ENCODE results near the gene TBC1D20. TPM values are rescaled to one million over a fixed set of nuclear protein-coding genes. Genes with fewer than 3 reads are reported as not detected.
"Not testable (repeated sequence)": the region's sequence is repeated elsewhere in the genome, so short reads cannot be mapped to it uniquely, and the experiment has no call there.

TBC1D20 gene
- total RNA-seq: 10 to 100 TPM; 28.3 to 29.4 TPM

DNA sequence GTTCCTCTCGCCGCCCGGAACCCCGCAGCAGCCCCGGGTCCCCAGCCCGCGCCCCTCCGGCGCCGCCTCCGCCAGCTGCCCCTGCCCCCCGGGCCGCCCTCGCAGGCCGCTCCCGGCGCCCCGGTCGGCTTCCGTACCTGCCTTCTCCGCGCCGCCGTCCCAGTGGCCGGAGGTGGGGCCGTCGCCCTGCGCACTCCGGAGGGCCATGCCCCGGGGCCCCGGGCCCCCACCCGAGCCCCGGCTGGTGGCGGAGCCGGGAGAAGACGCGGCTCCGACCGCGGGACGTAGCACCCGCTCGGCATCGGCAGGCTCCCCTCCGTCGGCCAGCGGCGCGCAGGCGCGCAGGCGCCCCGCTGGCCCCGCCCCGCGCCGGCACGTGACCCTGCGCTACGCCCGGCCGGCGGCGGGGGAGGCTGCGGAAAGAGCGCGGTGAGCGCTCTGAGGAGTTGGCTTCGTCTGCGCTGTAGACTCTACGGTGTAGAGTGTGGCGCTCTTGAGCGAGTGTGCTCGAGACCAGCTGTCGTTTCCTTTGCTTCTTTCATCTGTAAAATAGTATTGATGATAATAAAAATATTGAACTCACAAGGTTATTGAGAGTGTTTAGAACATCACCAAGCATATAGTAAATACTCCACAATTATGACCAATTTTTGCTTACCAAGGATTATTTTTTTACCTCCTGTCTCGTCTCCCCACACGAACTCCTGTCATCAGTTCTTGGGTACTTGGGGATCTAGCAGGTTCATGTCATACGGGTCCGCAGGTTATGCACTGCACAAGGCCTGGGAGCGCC, at the start of gene TBC1D20:
TBC1D20 (minus strand) TSS at position 335 of the 793 bp plus-strand sequence; CDS start at position 207, 128 bp downstream.
- Mint-ChIP-seq H3K36me3 (peaks cover 13% of the 10 kb centered on the region), H3K4me1 (peaks cover 33% of the 10 kb centered on the region), H3K9me3 (ENCODE audit: low read depth) (peaks cover 5% of the 10 kb centered on the region), H3K4me3 (peak within 1 kb of the TSS; percentile 97), H3K27me3 (peaks cover 8% of the 10 kb centered on the region), H3K27ac (peak within 1 kb of the TSS; percentile 92)
- CTCF ChIA-PET: interaction anchor here (0.9 to 2.9 kb wide), 5 partner anchors 14 to 183 kb away, joined by 3 to 8 read pairs (median 4); no protein-coding TSS in a partner anchor
- ATAC-seq: peak; percentile 97
- peak; percentile 89 for DNase-seq

DNA sequence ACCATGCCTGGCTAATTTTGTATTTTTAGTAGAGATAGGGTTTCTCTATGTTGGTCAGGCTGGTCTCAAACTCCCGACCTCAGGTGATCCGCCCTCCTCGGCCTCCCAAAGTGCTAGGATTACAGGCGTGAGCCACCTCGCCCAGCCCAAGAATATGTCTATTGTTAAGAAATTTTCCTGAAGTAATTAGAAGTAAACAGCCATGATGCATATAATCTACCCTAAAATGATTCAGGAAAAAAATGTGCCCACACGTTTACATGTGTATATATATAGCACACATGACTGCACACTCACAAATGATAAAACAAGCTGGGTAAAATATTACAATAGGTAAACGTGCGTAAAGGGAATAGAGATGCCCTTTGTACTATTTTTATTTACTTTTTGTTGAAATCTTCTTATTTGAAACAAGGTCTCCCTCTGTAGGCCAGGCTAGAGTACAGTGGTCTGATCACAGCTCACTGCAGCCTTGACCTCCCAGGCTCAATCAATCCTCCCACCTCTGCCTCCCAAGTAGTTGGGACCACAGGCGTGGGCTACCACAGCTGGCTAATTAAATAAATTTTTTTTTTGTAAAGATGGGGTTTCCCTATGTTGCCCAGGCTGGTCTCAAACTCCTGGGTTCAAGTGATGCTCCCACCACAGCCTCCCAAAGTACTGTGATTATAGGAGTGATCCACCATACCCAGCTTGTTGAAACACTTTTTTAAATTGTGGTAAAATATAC, 48.2 kb upstream of the TBC1D20 start:
- not testable (repeated sequence) for DNase-seq; H3K27me3 Mint-ChIP-seq; H3K4me3 Mint-ChIP-seq; ATAC-seq; H3K9me3 Mint-ChIP-seq (ENCODE audit: low read depth); H3K27ac Mint-ChIP-seq
- CTCF ChIA-PET: interaction anchor here (0.8 kb wide), 1 partner anchor 155 kb away, joined by 3 read pairs; no protein-coding TSS in a partner anchor
- Mint-ChIP-seq H3K4me1 (peaks cover 19% of the 10 kb centered on the region), H3K36me3 (peaks cover 32% of the 10 kb centered on the region)

DNA sequence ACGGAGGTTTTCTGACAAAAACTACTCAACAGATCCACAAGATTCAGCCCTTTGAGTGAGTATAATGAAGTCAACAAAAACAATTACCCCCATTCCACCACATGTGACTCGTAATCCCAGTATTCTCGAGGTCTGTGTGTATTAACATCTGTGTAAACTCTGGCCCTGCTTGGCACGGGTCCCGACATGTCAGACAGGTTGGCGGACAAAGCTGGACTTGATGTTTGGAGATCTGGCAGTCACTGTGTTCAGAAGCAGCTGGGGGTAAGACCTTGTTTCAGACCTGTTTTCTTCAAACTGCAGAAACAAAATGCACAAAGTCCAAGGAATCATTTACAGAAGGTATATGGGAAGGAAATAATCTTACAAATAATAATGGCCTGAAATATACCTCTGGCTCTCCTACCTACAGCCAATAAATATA, 46.0 kb upstream of the TBC1D20 start:
- not testable (repeated sequence) for H3K4me3 Mint-ChIP-seq; ATAC-seq; H3K27ac Mint-ChIP-seq; H3K27me3 Mint-ChIP-seq; DNase-seq; H3K9me3 Mint-ChIP-seq (ENCODE audit: low read depth)
- Mint-ChIP-seq H3K4me1 (peaks cover 19% of the 10 kb centered on the region), H3K36me3 (peaks cover 29% of the 10 kb centered on the region)
- CTCF ChIA-PET: interaction anchor here (0.6 kb wide), 1 partner anchor 16 kb away, joined by 3 read pairs; no protein-coding TSS in a partner anchor

DNA sequence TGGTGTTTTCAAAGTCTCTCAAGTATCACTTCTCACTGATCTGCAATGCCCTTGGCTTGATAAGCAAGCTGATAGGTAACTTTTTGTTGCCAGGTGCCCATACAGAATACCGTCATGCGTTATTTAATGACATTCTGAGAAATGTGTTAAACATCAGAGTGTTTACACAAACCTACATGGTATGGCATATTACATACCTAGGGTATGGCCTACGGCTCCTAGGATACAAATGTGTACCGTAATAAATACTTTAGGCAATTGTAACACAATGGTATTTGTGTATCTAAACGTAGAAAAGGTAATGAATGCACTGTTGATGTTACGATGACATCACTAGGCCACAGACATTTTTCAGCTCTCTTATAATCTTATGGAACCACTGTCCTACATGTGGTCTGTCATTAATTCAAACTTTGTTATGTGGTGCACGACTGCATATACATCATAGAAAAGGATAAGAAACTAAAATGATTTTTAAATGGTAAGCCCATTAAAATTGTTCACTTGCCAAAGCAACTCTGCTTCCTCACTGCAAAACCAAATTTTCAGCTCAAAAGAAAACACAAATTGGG, 45.5 kb upstream of the TBC1D20 start:
- CTCF ChIA-PET: interaction anchor here (0.6 to 1.0 kb wide), 2 partner anchors 11 to 16 kb away, joined by 3 to 4 read pairs; no protein-coding TSS in a partner anchor
- ATAC-seq: no peak

DNA sequence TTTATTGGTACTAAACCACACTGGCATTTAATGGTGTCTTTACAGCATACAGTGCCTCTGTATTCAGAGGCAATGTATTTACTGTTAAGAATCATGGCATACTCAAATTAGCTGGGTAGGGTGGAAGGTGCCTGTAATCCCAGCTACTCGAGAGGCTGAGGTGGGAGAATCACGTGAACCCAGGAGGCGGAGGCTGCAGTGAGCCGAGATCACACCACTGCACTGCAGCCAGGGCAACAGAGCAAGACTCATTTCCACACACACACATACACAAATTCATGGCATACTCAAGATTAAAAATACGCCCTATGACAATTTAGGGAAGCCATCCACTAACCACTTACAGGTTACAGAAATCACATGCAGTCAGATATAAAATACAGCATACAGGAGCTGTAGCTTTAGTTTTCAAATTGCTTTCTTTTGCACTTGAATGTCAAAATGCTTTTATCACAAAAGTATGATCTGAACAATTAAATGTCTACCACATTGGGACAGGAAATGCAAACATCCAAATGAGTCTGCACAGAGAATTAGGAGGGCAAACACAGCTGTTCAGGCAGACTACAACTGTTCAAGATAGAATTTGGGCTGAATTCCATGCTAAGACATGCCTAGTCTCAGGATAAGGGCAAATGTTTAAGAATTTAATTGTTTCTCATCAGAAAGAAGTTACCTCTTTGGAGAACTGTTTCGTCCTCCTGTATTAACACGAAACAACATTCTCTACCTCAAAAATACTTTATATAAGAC, 44.8 kb upstream of the TBC1D20 start:
- no peak for ATAC-seq
- H3K9me3 Mint-ChIP-seq (ENCODE audit: low read depth): no peaks in the 10 kb centered on the region
- H3K27ac Mint-ChIP-seq: no peak overlapping the region
- no peak overlapping the region for H3K4me3 Mint-ChIP-seq
- no peak for DNase-seq
- CTCF ChIA-PET: interaction anchor here (1.0 kb wide), 1 partner anchor 12 kb away, joined by 4 read pairs; no protein-coding TSS in a partner anchor
- H3K36me3 Mint-ChIP-seq: peaks cover 41% of the 10 kb centered on the region
- no peaks in the 10 kb centered on the region for H3K27me3 Mint-ChIP-seq
- H3K4me1 Mint-ChIP-seq: peaks cover 17% of the 10 kb centered on the region

More for the DNA sequence above, 45.5 kb upstream of the TBC1D20 start:
- Mint-ChIP-seq H3K27me3 (no peaks in the 10 kb centered on the region), H3K27ac (no peak overlapping the region), H3K4me3 (no peak overlapping the region), H3K4me1 (peaks cover 18% of the 10 kb centered on the region), H3K36me3 (peaks cover 35% of the 10 kb centered on the region), H3K9me3 (ENCODE audit: low read depth) (no peaks in the 10 kb centered on the region)
- DNase-seq: no peak

GRCh38 chr20:504632-505075, 42.3 kb upstream of the TBC1D20 start:
- DNase-seq: no peak
- Mint-ChIP-seq H3K4me1 (peaks cover 4% of the 10 kb centered on the region), H3K4me3 (no peak overlapping the region), H3K9me3 (ENCODE audit: low read depth) (no peaks in the 10 kb centered on the region), H3K27ac (no peak overlapping the region), H3K36me3 (peaks cover 44% of the 10 kb centered on the region), H3K27me3 (no peaks in the 10 kb centered on the region)
- CTCF ChIA-PET: interaction anchor here (0.7 to 1.1 kb wide), 2 partner anchors 26 to 97 kb away, joined by 3 read pairs; no protein-coding TSS in a partner anchor
- no peak for ATAC-seq

GRCh38 chr20:503048-503737, 40.9 kb upstream of the TBC1D20 start:
- Mint-ChIP-seq H3K9me3 (ENCODE audit: low read depth) (no peaks in the 10 kb centered on the region), H3K36me3 (peaks cover 47% of the 10 kb centered on the region), H3K4me3 (no peak overlapping the region), H3K27me3 (no peaks in the 10 kb centered on the region), H3K27ac (no peak overlapping the region), H3K4me1 (no peaks in the 10 kb centered on the region)
- DNase-seq (no peak), ATAC-seq (no peak)
- CTCF ChIA-PET: interaction anchor here (0.9 to 1.1 kb wide), 2 partner anchors 96 to 173 kb away, joined by 3 to 4 read pairs; no protein-coding TSS in a partner anchor

- DNase-seq: no peak
- no peak overlapping the region for H3K27ac Mint-ChIP-seq
- peaks cover 43% of the 10 kb centered on the region for H3K36me3 Mint-ChIP-seq
- no peak overlapping the region for H3K4me3 Mint-ChIP-seq
- H3K4me1 Mint-ChIP-seq: no peaks in the 10 kb centered on the region
- CTCF ChIA-PET: no interaction called here
- no peak for ATAC-seq
- H3K9me3 Mint-ChIP-seq (ENCODE audit: low read depth): no peaks in the 10 kb centered on the region
- no peaks in the 10 kb centered on the region for H3K27me3 Mint-ChIP-seq
Observed at GRCh38 chr20:497979-498378, 35.6 kb upstream of the TBC1D20 start.

DNA sequence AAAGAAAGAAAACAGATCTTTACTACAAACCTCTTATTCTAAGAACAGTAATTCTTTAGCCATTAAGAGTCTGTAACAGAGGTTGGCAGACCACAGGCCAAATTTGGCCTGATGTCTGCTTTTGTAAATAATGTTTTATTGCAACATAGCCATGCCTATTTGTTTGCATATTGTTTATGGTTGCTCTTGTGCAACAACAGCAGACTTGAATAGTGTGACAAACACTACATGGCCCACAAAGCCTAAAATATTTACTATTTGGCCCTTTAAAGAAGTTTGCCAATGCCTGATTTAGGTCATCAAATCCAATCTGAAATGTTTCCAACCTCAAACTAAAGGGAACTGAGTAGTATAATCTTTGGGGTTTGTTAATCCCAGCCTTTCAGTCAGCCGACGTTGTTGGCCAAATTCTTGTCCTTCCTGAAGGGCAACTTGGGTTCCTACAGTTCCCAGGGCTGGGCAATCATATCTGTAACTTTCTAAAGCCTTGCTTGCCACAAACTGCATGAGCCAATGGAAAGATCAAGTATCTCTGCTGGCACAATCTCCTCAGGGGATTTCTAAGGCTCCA, 33.9 kb upstream of the TBC1D20 start:
- DNase-seq (no peak), ATAC-seq (no peak)
- CTCF ChIA-PET: interaction anchor here (0.6 to 1.2 kb wide), 3 partner anchors 48 to 149 kb away, joined by 3 to 4 read pairs (median 4); no protein-coding TSS in a partner anchor
- H3K4me3 Mint-ChIP-seq: no peak overlapping the region
- no peaks in the 10 kb centered on the region for H3K4me1 Mint-ChIP-seq
- no peak overlapping the region for H3K27ac Mint-ChIP-seq
- H3K9me3 Mint-ChIP-seq (ENCODE audit: low read depth): no peaks in the 10 kb centered on the region
- peaks cover 43% of the 10 kb centered on the region for H3K36me3 Mint-ChIP-seq
- H3K27me3 Mint-ChIP-seq: no peaks in the 10 kb centered on the region

DNA sequence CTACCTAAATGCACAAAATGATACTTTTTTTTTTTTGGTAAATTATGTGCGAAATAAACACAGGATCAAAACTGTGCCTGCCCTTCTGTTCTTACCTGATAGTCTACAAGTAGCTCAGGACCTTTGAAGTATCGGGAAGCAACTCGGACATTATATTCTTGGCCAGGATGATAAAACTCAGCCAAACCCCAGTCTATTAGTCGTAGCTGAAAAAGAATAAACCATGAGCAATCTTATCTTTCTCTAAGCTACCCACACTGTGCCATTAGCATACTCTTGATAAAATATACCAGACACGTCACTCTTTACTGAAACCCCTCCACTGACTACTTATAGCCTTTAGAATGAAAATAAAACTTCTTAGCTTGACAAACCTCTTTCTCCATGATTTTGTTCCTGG, 29.8 kb upstream of the TBC1D20 start:
- no peak overlapping the region for H3K4me3 Mint-ChIP-seq
- H3K27me3 Mint-ChIP-seq: no peaks in the 10 kb centered on the region
- CTCF ChIA-PET: interaction anchor here (1.0 to 1.4 kb wide), 3 partner anchors 13 to 153 kb away, joined by 3 to 5 read pairs (median 5); no protein-coding TSS in a partner anchor
- ATAC-seq (no peak), DNase-seq (no peak)
- H3K4me1 Mint-ChIP-seq: no peaks in the 10 kb centered on the region
- no peak overlapping the region for H3K27ac Mint-ChIP-seq
- no peaks in the 10 kb centered on the region for H3K9me3 Mint-ChIP-seq (ENCODE audit: low read depth)
- H3K36me3 Mint-ChIP-seq: peaks cover 44% of the 10 kb centered on the region

DNA sequence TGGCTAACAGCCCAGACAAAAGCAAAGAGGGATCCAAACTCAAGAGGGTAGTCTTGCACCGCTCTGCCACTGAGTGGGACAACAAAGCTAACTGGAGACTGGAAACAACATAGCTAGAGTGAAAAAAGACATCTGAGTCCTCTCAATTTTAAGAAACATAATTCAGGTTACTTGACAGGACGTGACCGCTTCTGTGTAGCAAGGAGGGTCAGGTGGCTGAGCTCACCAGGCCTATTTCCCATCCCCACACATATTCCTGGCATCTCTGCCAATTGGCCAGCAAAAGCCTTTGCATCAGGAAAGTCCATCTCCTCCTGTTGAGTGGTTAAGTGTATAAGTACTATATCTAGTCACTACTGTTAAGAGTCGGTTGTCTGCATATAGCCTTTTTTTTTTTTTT, 25.3 kb upstream of the TBC1D20 start:
- H3K4me3 Mint-ChIP-seq: no peak overlapping the region
- ATAC-seq (no peak), DNase-seq (no peak)
- CTCF ChIA-PET: interaction anchor here (1.1 kb wide), 1 partner anchor 116 kb away, joined by 3 read pairs; no protein-coding TSS in a partner anchor
- no peaks in the 10 kb centered on the region for H3K4me1 Mint-ChIP-seq
- no peak overlapping the region for H3K27ac Mint-ChIP-seq
- no peaks in the 10 kb centered on the region for H3K9me3 Mint-ChIP-seq (ENCODE audit: low read depth)
- peaks cover 57% of the 10 kb centered on the region for H3K36me3 Mint-ChIP-seq
- no peaks in the 10 kb centered on the region for H3K27me3 Mint-ChIP-seq
